Bronchial epithelial cell (primary cell): Measurements from ENCODE around the gene TPCN1. TPM values are rescaled to one million over a fixed set of nuclear protein-coding genes. Genes with fewer than 3 reads are reported as not detected.

Experiments
- DNase-seq: peaks from one replicate; pipeline ENCODE4 v3.0.0-alpha.2; 2010; ENCODE audit warnings: low read depth
- FAIRE-seq: peaks from 2 replicates; lab custom pipeline; 2011; peaks lifted over from hg19 to GRCh38; lab: Jason Lieb, UNC
- H3K27me3 ChIP-seq: 2 replicates; pipeline ENCODE4 v1.5.1; 2011; ENCODE audit warnings: low read length; ENCODE audit not compliant: control insufficient read depth, insufficient read depth
- H3K36me3 ChIP-seq: 2 replicates; pipeline ENCODE4 v1.5.1; 2011; ENCODE audit warnings: low read length; ENCODE audit not compliant: control insufficient read depth, insufficient read depth
- H3K4me3 ChIP-seq: 2 replicates; pipeline ENCODE4 v1.5.1; 2011; ENCODE audit warnings: mild to moderate bottlenecking, low read depth, low read length, control low read depth
- CTCF ChIP-seq: IDR thresholded peaks from 2 replicates; pipeline ENCODE4 v1.5.1; 2011; ENCODE audit warnings: mild to moderate bottlenecking, moderate library complexity, low read length, control low read depth, inconsistent platforms; ENCODE audit not compliant: insufficient read depth, severe bottlenecking
- total RNA-seq: library from RNA; depleted of rRNA; stranded (reverse); fragments of >200 nt; gene quantifications from 2 replicates; pipeline ENCODE4 v1.2.1, GENCODE V29; 2014

TPCN1 gene
- total RNA-seq, 1 donor from 2014 or later = 9.0 TPM

GRCh38 chr12:113297214-113297587, 75.9 kb downstream of the TPCN1 start:
- DNase-seq (no peak), FAIRE-seq (no peak)
- H3K27me3 ChIP-seq = no peaks in the 10 kb centered on the region
- no peak overlapping the region for H3K4me3 ChIP-seq
- peaks cover 10% of the 10 kb centered on the region for H3K36me3 ChIP-seq
- no peak for TF ChIP-seq CTCF

- no peak for FAIRE-seq
- DNase-seq = no peak
- Histone ChIP-seq H3K4me3 (no peak overlapping the region), H3K36me3 (peaks cover 9% of the 10 kb centered on the region), H3K27me3 (no peaks in the 10 kb centered on the region)
- no peak for TF ChIP-seq CTCF
Observed at GRCh38 chr12:113297621-113298471, 76.6 kb downstream of the TPCN1 start.

- no peaks in the 10 kb centered on the region for H3K27me3 ChIP-seq
- DNase-seq = no peak
- TF ChIP-seq CTCF = no peak
- FAIRE-seq = no peak
- peaks cover 4% of the 10 kb centered on the region for H3K36me3 ChIP-seq
- H3K4me3 ChIP-seq = no peak overlapping the region
Observed at GRCh38 chr12:113298472-113298817, 77.2 kb downstream of the TPCN1 start.

GRCh38 chr12:113298861-113299545, 77.7 kb downstream of the TPCN1 start:
- FAIRE-seq (peak; percentile 52), DNase-seq (no peak)
- H3K4me3 ChIP-seq = no peak overlapping the region
- peaks cover 3% of the 10 kb centered on the region for H3K36me3 ChIP-seq
- H3K27me3 ChIP-seq = no peaks in the 10 kb centered on the region
- TF ChIP-seq CTCF = no peak

GRCh38 chr12:113299619-113300237, 78.5 kb downstream of the TPCN1 start:
- DNase-seq (peak; percentile 87), FAIRE-seq (peak; percentile 7)
- no peak for TF ChIP-seq CTCF
- H3K4me3 ChIP-seq = no peak overlapping the region
- H3K27me3 ChIP-seq = no peaks in the 10 kb centered on the region
- peaks cover 4% of the 10 kb centered on the region for H3K36me3 ChIP-seq
